HepG2 (cell line): Measurements from ENCODE around the gene STRADA. TPM values are rescaled to one million over a fixed set of nuclear protein-coding genes. Genes with fewer than 3 reads are reported as not detected.

Experiments used
- ATAC-seq: fragments of 200-7000 bp; cut with Tn5 transposase; 3 replicates; pipeline ENCODE4 v1.9.1; 2020; ENCODE audit warnings: mild to moderate bottlenecking, moderate library complexity
- BruUV-seq: library from RNA; stranded (reverse); fragments of 400-500 nt; replicated peaks from 2 replicates; lab custom pipeline; 2021; lab: Mats Ljungman, UMichigan
- CTCF ChIA-PET: fragments of 300-600 bp; formaldehyde crosslinking; extraction: SDS; loops from one replicate; lab custom pipeline; 2021; ENCODE audit warnings: low total read pairs, inconsistent platforms, low intra/inter-chr PET ratio; lab: Yijun Ruan, JAX
- POLR2A ChIA-PET: fragments of 350-600 bp; sonication (Branson Sonifier 250); formaldehyde crosslinking; loops from one replicate; lab custom pipeline; 2020; ENCODE audit warnings: antibody characterized with exemption, inconsistent platforms; lab: Yijun Ruan, JAX
- DNase-seq: peaks from one replicate; pipeline ENCODE4 v3.0.0-alpha.2; 2015; ENCODE audit warnings: low spot score
- FAIRE-seq: peaks from 3 replicates; lab custom pipeline; 2011; peaks lifted over from hg19 to GRCh38; lab: Jason Lieb, UNC
- H2AFZ ChIP-seq: one replicate; pipeline ENCODE4 v1.6.1; 2011; ENCODE audit warnings: low read length, inconsistent platforms
- H3K27ac ChIP-seq: fragments of 300-600 bp; 3 replicates; pipeline ENCODE4 v1.8.0; 2011; ENCODE audit warnings: mixed run types, mild to moderate bottlenecking, mixed read lengths, low read length, inconsistent platforms; ENCODE audit not compliant: insufficient read depth; ENCODE audit errors: extremely low read length
- H3K27me3 ChIP-seq, 2 experiments: fragments of 200-600 bp in 1 of 2; 2 replicates in 1 of 2; 3 replicates in 1 of 2; pipeline versions ENCODE4 v1.6.0 to v1.8.0; 2011; ENCODE audit warnings: low read length in 2 of 2, mild to moderate bottlenecking in 2 of 2, moderate library complexity in 2 of 2, inconsistent platforms in 1 of 2; ENCODE audit not compliant: insufficient read depth in 2 of 2, control insufficient read depth in 1 of 2
- H3K36me3 ChIP-seq, 2 experiments: fragments of 200-600 bp in 1 of 2; replicated peaks in 1 of 2; 2 replicates in 1 of 2; 3 replicates in 1 of 2; pipeline versions ENCODE4 v1.5.1 to v1.8.0; 2011; ENCODE audit warnings: low read length in 2 of 2, inconsistent platforms in 1 of 2; ENCODE audit not compliant: insufficient read depth in 2 of 2, control insufficient read depth in 1 of 2
- H3K4me1 ChIP-seq: 2 replicates; pipeline ENCODE4 v1.5.1; 2012; ENCODE audit warnings: low read length, inconsistent platforms; ENCODE audit not compliant: insufficient read depth
- H3K4me2 ChIP-seq: 2 replicates; pipeline ENCODE4 v1.6.0; 2011; ENCODE audit warnings: low read depth, low read length, inconsistent platforms
- H3K4me3 ChIP-seq, 3 experiments: fragments of 200-600 bp in 1 of 3; sonication (generic), shearing (Covaris generic) in 1 of 3; replicated peaks in 1 of 3; 2 replicates each; pipeline ENCODE4 v1.5.1; 2011 to 2016; ENCODE audit warnings: low read length in 3 of 3, inconsistent platforms in 2 of 3, low read depth in 2 of 3, mild to moderate bottlenecking in 2 of 3, control low read depth in 1 of 3, mixed read lengths in 1 of 3; ENCODE audit not compliant: insufficient read depth in 1 of 3
- H3K79me2 ChIP-seq: one replicate; pipeline ENCODE4 v1.6.1; 2011; ENCODE audit warnings: low read length, inconsistent platforms; ENCODE audit not compliant: insufficient read depth
- H3K9ac ChIP-seq: 2 replicates; pipeline ENCODE4 v1.6.0; 2011; ENCODE audit warnings: mild to moderate bottlenecking, low read depth, low read length, inconsistent platforms; ENCODE audit not compliant: insufficient read depth
- H3K9me3 ChIP-seq: 2 replicates; pipeline ENCODE4 v1.5.1; 2012; ENCODE audit warnings: mild to moderate bottlenecking, low read length
- H4K20me1 ChIP-seq: 2 replicates; pipeline ENCODE4 v1.6.0; 2011; ENCODE audit warnings: inconsistent platforms, mild to moderate bottlenecking, low read length, moderate library complexity; ENCODE audit not compliant: insufficient read depth
- AKNA ChIP-seq: sonication (generic); formaldehyde crosslinking; IDR thresholded peaks from 2 replicates; pipeline ENCODE4 v1.4.0; 2020; ENCODE audit warnings: missing genetic modification reagents, borderline replicate concordance
- HCFC1 ChIP-seq: fragments of 150-350 bp; IDR thresholded peaks from 2 replicates; pipeline ENCODE4 v1.6.1; 2014; ENCODE audit warnings: low read depth, low read length
- MAFF ChIP-seq: IDR thresholded peaks from 2 replicates; pipeline ENCODE4 v1.6.1; 2011; ENCODE audit warnings: low read depth, low read length, improper control_type of control experiment
- SALL2 ChIP-seq: sonication (generic); formaldehyde crosslinking; IDR thresholded peaks from 2 replicates; pipeline ENCODE4 v1.8.1; 2023; ENCODE audit warnings: mild to moderate bottlenecking, missing genetic modification reagents, inconsistent platforms
- YEATS4 ChIP-seq: sonication (generic); formaldehyde crosslinking; IDR thresholded peaks from 2 replicates; pipeline ENCODE4 v1.4.0; 2020; ENCODE audit warnings: missing genetic modification reagents, borderline replicate concordance
- ZNF18 ChIP-seq: sonication (generic); formaldehyde crosslinking; IDR thresholded peaks from 2 replicates; pipeline ENCODE4 v1.8.0; 2022; ENCODE audit warnings: mild to moderate bottlenecking, missing genetic modification reagents; ENCODE audit not compliant: insufficient replicate concordance
- ZNF484 ChIP-seq: sonication (generic); formaldehyde crosslinking; IDR thresholded peaks from 2 replicates; pipeline ENCODE4 v1.5.1; 2020; ENCODE audit warnings: mild to moderate bottlenecking, low read depth, missing genetic modification reagents, borderline replicate concordance
- ZNF562 ChIP-seq: sonication (generic); formaldehyde crosslinking; IDR thresholded peaks from 2 replicates; pipeline ENCODE4 v1.8.0; 2022; ENCODE audit warnings: missing genetic modification reagents, borderline replicate concordance
- WGBS: methylation state at CpG from one replicate; pipeline ENCODE4 v1.1.6; 2017; ENCODE audit warnings: low lambda C conversion rate; 5-methylcytosine and 5-hydroxymethylcytosine counted together
- in situ Hi-C: cut with HindIII; loops from 2 replicates; pipeline ENCODE4 v1.10.0; 2017; ENCODE audit warnings: low pct_unique_long_range_greater_than_20kb; ENCODE audit not compliant: extremely low pct_ligation_motif_present
- intact Hi-C: fragments of 100-400 bp; cut with micrococcal nuclease; formaldehyde crosslinking; loops from one replicate; pipeline ENCODE4 v1.10.0; 2022; ENCODE audit not compliant: unreplicated experiment
- polyA plus RNA-seq, 8 experiments: library from polyadenylated mRNA; depleted of rRNA in 3 of 8; stranded (reverse) in 7 of 8; unstranded in 1 of 8; fragments of >200 nt; fragmentation: Illumina TruSeq in 4 of 8; extraction: Trizol in 4 of 8; gene quantifications; 2 replicates each; pipeline versions ENCODE4 v1.2.1 to v1.2.3, GENCODE V29; 2011 to 2016; ENCODE audit warnings: low read depth in 4 of 8, missing spikeins in 1 of 8, mixed read lengths in 1 of 8; ENCODE audit not compliant: insufficient read depth in 1 of 8
- total RNA-seq, 5 experiments: library from RNA; depleted of rRNA; stranded (reverse); fragments of >200 nt; fragmentation: Illumina TruSeq; extraction: Trizol; gene quantifications; 2 replicates each; pipeline ENCODE4 v1.2.3, GENCODE V29; 2016; ENCODE audit warnings: low read depth in 1 of 5
- TF ChIP-seq, protein P1 (sequence below): sonication (generic); formaldehyde crosslinking; IDR thresholded peaks from 2 replicates; pipeline ENCODE4 v1.4.0; 2020; ENCODE audit warnings: missing genetic modification reagents, borderline replicate concordance
- TF ChIP-seq, protein P2 (sequence below): sonication (generic); formaldehyde crosslinking; conservative IDR thresholded peaks from 2 replicates; pipeline ENCODE4 v1.8.0; 2022; ENCODE audit warnings: missing genetic modification reagents

Gene STRADA
- total and polyA plus RNA-seq, 2 of the 13 experiments (the other 11 are each of a cell fraction or from before 2014, with no cell fraction given), result 17.6 to 17.9 TPM

DNA sequence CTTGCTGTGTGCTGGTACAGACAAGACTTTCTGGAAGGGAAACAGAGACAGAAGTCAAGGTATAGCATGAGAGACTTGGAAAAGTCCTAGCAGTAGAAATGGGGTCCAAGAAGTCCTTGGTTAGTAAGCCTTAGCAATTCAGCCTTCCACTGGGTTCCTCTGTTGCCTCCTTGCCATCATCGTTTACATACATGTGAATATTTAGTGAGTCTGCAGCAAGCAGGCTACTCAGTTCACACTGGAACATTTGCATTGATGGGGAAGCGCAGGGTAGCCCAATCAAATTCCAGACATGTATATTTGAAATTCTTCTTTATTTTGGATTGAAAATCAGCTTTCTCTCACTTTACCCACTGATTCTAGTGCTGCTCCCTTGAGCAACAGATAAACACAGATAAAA is 68.7 kb downstream of the STRADA start:
- no peak for FAIRE-seq
- POLR2A ChIA-PET, result no interaction called here
- CTCF ChIA-PET, result no interaction called here
- TF ChIP-seq MAFF, result no peak
- TF ChIP-seq HCFC1, result no peak
- TF ChIP-seq ZNF562 (CRISPR knock-in tag), result no peak
- TF ChIP-seq AKNA (CRISPR knock-in tag), result no peak
- TF ChIP-seq, protein P1, sequence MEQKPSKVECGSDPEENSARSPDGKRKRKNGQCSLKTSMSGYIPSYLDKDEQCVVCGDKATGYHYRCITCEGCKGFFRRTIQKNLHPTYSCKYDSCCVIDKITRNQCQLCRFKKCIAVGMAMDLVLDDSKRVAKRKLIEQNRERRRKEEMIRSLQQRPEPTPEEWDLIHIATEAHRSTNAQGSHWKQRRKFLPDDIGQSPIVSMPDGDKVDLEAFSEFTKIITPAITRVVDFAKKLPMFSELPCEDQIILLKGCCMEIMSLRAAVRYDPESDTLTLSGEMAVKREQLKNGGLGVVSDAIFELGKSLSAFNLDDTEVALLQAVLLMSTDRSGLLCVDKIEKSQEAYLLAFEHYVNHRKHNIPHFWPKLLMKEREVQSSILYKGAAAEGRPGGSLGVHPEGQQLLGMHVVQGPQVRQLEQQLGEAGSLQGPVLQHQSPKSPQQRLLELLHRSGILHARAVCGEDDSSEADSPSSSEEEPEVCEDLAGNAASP, result no peak
- no peak for TF ChIP-seq ZNF484
- TF ChIP-seq, protein P2, sequence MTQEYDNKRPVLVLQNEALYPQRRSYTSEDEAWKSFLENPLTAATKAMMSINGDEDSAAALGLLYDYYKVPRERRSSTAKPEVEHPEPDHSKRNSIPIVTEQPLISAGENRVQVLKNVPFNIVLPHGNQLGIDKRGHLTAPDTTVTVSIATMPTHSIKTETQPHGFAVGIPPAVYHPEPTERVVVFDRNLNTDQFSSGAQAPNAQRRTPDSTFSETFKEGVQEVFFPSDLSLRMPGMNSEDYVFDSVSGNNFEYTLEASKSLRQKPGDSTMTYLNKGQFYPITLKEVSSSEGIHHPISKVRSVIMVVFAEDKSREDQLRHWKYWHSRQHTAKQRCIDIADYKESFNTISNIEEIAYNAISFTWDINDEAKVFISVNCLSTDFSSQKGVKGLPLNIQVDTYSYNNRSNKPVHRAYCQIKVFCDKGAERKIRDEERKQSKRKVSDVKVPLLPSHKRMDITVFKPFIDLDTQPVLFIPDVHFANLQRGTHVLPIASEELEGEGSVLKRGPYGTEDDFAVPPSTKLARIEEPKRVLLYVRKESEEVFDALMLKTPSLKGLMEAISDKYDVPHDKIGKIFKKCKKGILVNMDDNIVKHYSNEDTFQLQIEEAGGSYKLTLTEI (CRISPR knock-in tag), result no peak
- TF ChIP-seq SALL2, result no peak
- TF ChIP-seq YEATS4 (CRISPR knock-in tag), result no peak
- TF ChIP-seq ZNF18 (CRISPR knock-in tag), result no peak

More for the DNA sequence above, 68.7 kb downstream of the STRADA start:
- intact Hi-C loops, result no loop called here
- in situ Hi-C loops, result no loop called here
- Histone ChIP-seq H3K27ac (no peak overlapping the region), H3K36me3 (peaks cover 13 to 28% of the 10 kb centered on the region in 2 experiments), H3K4me1 (peaks cover 20% of the 10 kb centered on the region), H2AFZ (no peak overlapping the region), H3K4me3 (no peak overlapping the region), H3K9me3 (no peaks in the 10 kb centered on the region), H3K79me2 (no peaks in the 10 kb centered on the region), H3K27me3 (no peaks in the 10 kb centered on the region), H4K20me1 (no peaks in the 10 kb centered on the region), H3K4me2 (no peak overlapping the region), H3K9ac (no peak overlapping the region)
- no TSS peak for BruUV-seq
- ATAC-seq (no peak), DNase-seq (no peak)
- 100% methylated on average over 2 of the region's 2 CpGs for WGBS
